DOHH2 (cell line): ENCODE results near the gene RNF34.

Experiments used
- CTCF ChIP-seq: fragments of 200-600 bp; sonication (generic); IDR thresholded peaks from one replicate; pipeline ENCODE4 v1.5.1; 2014; ENCODE audit warnings: antibody characterized with exemption, mild to moderate bottlenecking, low read depth, low read length; ENCODE audit not compliant: poor library complexity, severe bottlenecking
- EZH2phosphoT487 ChIP-seq: fragments of 200-600 bp; sonication (generic); IDR thresholded peaks from 2 replicates; pipeline ENCODE4 v1.6.1; 2017; ENCODE audit warnings: borderline replicate concordance, mild to moderate bottlenecking, antibody characterized with exemption, low read length, moderate library complexity, mixed read lengths

- TF ChIP-seq CTCF (no peak), EZH2phosphoT487 (no peak)
These were observed 39.8 kb downstream of the RNF34 start for GRCh38 chr12:121439715-121440114.
